GM23338 (cell line): ENCODE measurements around the gene AXIN1. TPM values are rescaled to one million over a fixed set of nuclear protein-coding genes. Genes with fewer than 3 reads are reported as not detected.

Source experiments
- ATAC-seq: fragments of 200-7000 bp; cut with Tn5 transposase; 3 replicates; pipeline ENCODE4 v1.9.1; 2020
- DNase-seq: peaks from one replicate; pipeline ENCODE4 v3.0.0-alpha.2; 2015; ENCODE audit warnings: low spot score
- H2AFZ ChIP-seq: fragments of 200-600 bp; sonication (generic); 2 replicates; pipeline ENCODE4 v1.8.0; 2016; ENCODE audit warnings: antibody characterized with exemption, mild to moderate bottlenecking, moderate library complexity
- H3F3A ChIP-seq: fragments of 200-600 bp; sonication (generic); replicated peaks from 2 replicates; pipeline ENCODE4 v1.8.0; 2017; ENCODE audit warnings: antibody characterized with exemption, mixed run types, low read depth
- H3K27ac ChIP-seq: fragments of 200-600 bp; sonication (generic); 2 replicates; pipeline ENCODE4 v1.6.1; 2016; ENCODE audit warnings: low read depth
- H3K27me3 ChIP-seq: fragments of 200-600 bp; sonication (generic); 2 replicates; pipeline ENCODE4 v1.8.0; 2016; ENCODE audit warnings: mild to moderate bottlenecking, mixed run types, moderate library complexity; ENCODE audit not compliant: insufficient read depth
- H3K36me3 ChIP-seq: fragments of 200-600 bp; sonication (generic); 2 replicates; pipeline ENCODE4 v1.8.0; 2016; ENCODE audit warnings: mild to moderate bottlenecking; ENCODE audit not compliant: insufficient read depth
- H3K4me1 ChIP-seq: fragments of 200-600 bp; sonication (generic); 2 replicates; pipeline ENCODE4 v1.8.0; 2016; ENCODE audit warnings: mild to moderate bottlenecking, moderate library complexity; ENCODE audit not compliant: insufficient read depth
- H3K4me2 ChIP-seq: fragments of 200-600 bp; sonication (generic); 2 replicates; pipeline ENCODE4 v1.7.1; 2017; ENCODE audit warnings: mixed run types
- H3K4me3 ChIP-seq: fragments of 200-600 bp; sonication (generic); 2 replicates; pipeline ENCODE4 v1.6.1; 2016; ENCODE audit warnings: mixed run types
- H3K79me2 ChIP-seq: fragments of 200-600 bp; sonication (generic); replicated peaks from 2 replicates; pipeline ENCODE4 v1.8.0; 2017; ENCODE audit warnings: mild to moderate bottlenecking; ENCODE audit not compliant: insufficient read depth
- H3K9me2 ChIP-seq: fragments of 200-600 bp; sonication (generic); 2 replicates; pipeline ENCODE4 v1.8.0; 2017; ENCODE audit not compliant: insufficient read depth
- H4K20me1 ChIP-seq: fragments of 200-600 bp; sonication (generic); replicated peaks from 2 replicates; pipeline ENCODE4 v1.8.0; 2017; ENCODE audit warnings: mild to moderate bottlenecking; ENCODE audit not compliant: insufficient read depth
- H3K27ac Mint-ChIP-seq: 2 replicates; pipeline ENCODE4 v1.8.0; 2020; ENCODE audit warnings: inconsistent platforms, mild to moderate bottlenecking, moderate library complexity, mixed read lengths
- H3K27me3 Mint-ChIP-seq: 3 replicates; pipeline ENCODE4 v1.8.0; 2022; ENCODE audit warnings: low read depth, mild to moderate bottlenecking, moderate library complexity, mixed read lengths, inconsistent platforms; ENCODE audit not compliant: insufficient read depth, poor library complexity
- H3K36me3 Mint-ChIP-seq: 3 replicates; pipeline ENCODE4 v1.8.0; 2021; ENCODE audit warnings: low read depth, mild to moderate bottlenecking, inconsistent platforms, moderate library complexity, mixed read lengths
- H3K4me1 Mint-ChIP-seq: 3 replicates; pipeline ENCODE4 v1.8.0; 2020; ENCODE audit warnings: mild to moderate bottlenecking, inconsistent platforms, mixed read lengths
- H3K4me3 Mint-ChIP-seq: 3 replicates; pipeline ENCODE4 v1.8.0; 2021; ENCODE audit warnings: moderate library complexity, mild to moderate bottlenecking, inconsistent platforms, mixed read lengths
- H3K9me3 Mint-ChIP-seq: 3 replicates; pipeline ENCODE4 v1.8.0; 2020; ENCODE audit warnings: moderate library complexity, mild to moderate bottlenecking, inconsistent platforms, mixed read lengths
- CREB1 ChIP-seq: fragments of 250-450 bp; sonication (Bioruptor Pico); IDR thresholded peaks from 2 replicates; pipeline ENCODE4 v1.5.0; 2020; ENCODE audit warnings: low read depth, mild to moderate bottlenecking, moderate library complexity
- CTCF ChIP-seq, 2 experiments: fragments of 200-600 bp in 1 of 2; sonication (generic) in 1 of 2; conservative IDR thresholded peaks; 2 replicates each; pipeline versions ENCODE4 v1.5.1 to v1.6.1; 2016 to 2017; ENCODE audit warnings: antibody characterized with exemption in 2 of 2, low read depth in 2 of 2, mild to moderate bottlenecking in 2 of 2, moderate library complexity in 1 of 2
- EZH2phosphoT487 ChIP-seq: fragments of 200-600 bp; sonication (generic); IDR thresholded peaks from one replicate; pipeline ENCODE4 v1.8.1; 2018; ENCODE audit warnings: antibody characterized with exemption; ENCODE audit not compliant: unreplicated experiment
- NANOG ChIP-seq: IDR thresholded peaks from 2 replicates; pipeline ENCODE4 v1.6.1; 2016; ENCODE audit warnings: antibody characterized with exemption, borderline replicate concordance
- STAT1 ChIP-seq: IDR thresholded peaks from one replicate; pipeline ENCODE4 v1.6.1; 2016; ENCODE audit warnings: antibody characterized with exemption; ENCODE audit not compliant: unreplicated experiment
- ZNF114 ChIP-seq: fragments of 250-450 bp; sonication (Bioruptor Pico); IDR thresholded peaks from 2 replicates; pipeline ENCODE4 v1.5.0; 2020; ENCODE audit warnings: mild to moderate bottlenecking, moderate library complexity
- ZNF331 ChIP-seq: fragments of 250-450 bp; sonication (Bioruptor Pico); IDR thresholded peaks from 2 replicates; pipeline ENCODE4 v1.5.0; 2020; ENCODE audit warnings: low read depth, mild to moderate bottlenecking, moderate library complexity
- ZNF462 ChIP-seq: fragments of 250-450 bp; sonication (Bioruptor Pico); IDR thresholded peaks from 2 replicates; pipeline ENCODE4 v1.5.0; 2020; ENCODE audit warnings: mild to moderate bottlenecking, moderate library complexity
- polyA plus RNA-seq: library from polyadenylated mRNA; unstranded; fragments of >200 nt; fragmentation: Nextera tagmentation; extraction: Ambion mirVana; gene quantifications from 2 replicates; pipeline ENCODE4 v1.2.1, GENCODE V29; 2016
- total RNA-seq: library from RNA; depleted of rRNA; stranded (reverse); fragments of >200 nt; shearing (Covaris generic); gene quantifications from 2 replicates; pipeline ENCODE4 v1.2.3, GENCODE V29; 2014

Gene AXIN1
- total and polyA plus RNA-seq, 2 experiments from 2014 or later: 14.3 to 54.5 TPM

GRCh38 chr16:293043-293775 lies 59.3 kb downstream of the AXIN1 start:
- H3F3A ChIP-seq: no peaks in the 10 kb centered on the region
- Mint-ChIP-seq H3K4me3 (no peak overlapping the region), H3K4me1 (no peaks in the 10 kb centered on the region), H3K36me3 (peaks cover 6% of the 10 kb centered on the region), H3K9me3 (no peaks in the 10 kb centered on the region; the same call in 2 of the 3 replicates), H3K27me3 (peaks cover 2% of the 10 kb centered on the region), H3K27ac (no peak overlapping the region)
- no peaks in the 10 kb centered on the region for H3K4me1 ChIP-seq
- DNase-seq: no peak
- no peaks in the 10 kb centered on the region for H4K20me1 ChIP-seq
- H3K27me3 ChIP-seq: no peaks in the 10 kb centered on the region
- no peak overlapping the region for H3K27ac ChIP-seq
- no peak overlapping the region for H3K4me2 ChIP-seq
- H2AFZ ChIP-seq: no peak overlapping the region
- no peaks in the 10 kb centered on the region for H3K9me2 ChIP-seq
- no peak overlapping the region for H3K4me3 ChIP-seq
- H3K79me2 ChIP-seq: no peaks in the 10 kb centered on the region
- no peaks in the 10 kb centered on the region; the same call in 1 of the 2 replicates for H3K36me3 ChIP-seq
- TF ChIP-seq NANOG: no peak
- no peak for TF ChIP-seq STAT1
- TF ChIP-seq CREB1 (CRISPR knock-in tag): no peak
- no peak for TF ChIP-seq CTCF (conservative IDR thresholded peaks at IDR 0.05; ENCODE audit: low read depth in 2 of 2)
- TF ChIP-seq ZNF331: no peak
- TF ChIP-seq ZNF462 (CRISPR knock-in tag): no peak
- TF ChIP-seq EZH2phosphoT487: no peak
- no peak for TF ChIP-seq ZNF114
- no peak for ATAC-seq
